Common myeloid progenitor, CD34-positive (primary cell): ENCODE data around the gene CLASRP.
A peak's percentile ranks its signal among the peaks of the same experiment; 100 is the strongest.

ENCODE experiments used
- CTCF ChIA-PET: fragments of 350-600 bp; sonication (Branson Sonifier 250); formaldehyde crosslinking; loops from one replicate; lab custom pipeline; 2021; ENCODE audit warnings: antibody characterized with exemption; lab: Charles Lee
- POLR2A ChIA-PET: fragments of 350-600 bp; sonication (Branson Sonifier 250); formaldehyde crosslinking; loops from one replicate; lab custom pipeline; 2021; ENCODE audit warnings: antibody characterized with exemption; lab: Charles Lee
- DNase-seq, 3 donors: peaks; one replicate each; pipeline versions ENCODE4 v3.0.0 to v3.0.0-alpha.2; 2013
- H3K27ac ChIP-seq, 2 experiments: 1 replicate in 1 of 2; 2 replicates in 1 of 2; pipeline ENCODE4 v1.7.0; 2013; ENCODE audit warnings: inconsistent platforms in 2 of 2, low read length in 2 of 2, mild to moderate bottlenecking in 2 of 2, low read depth in 1 of 2, moderate library complexity in 1 of 2; ENCODE audit not compliant: severe bottlenecking in 2 of 2, insufficient read depth in 1 of 2, poor library complexity in 1 of 2
- H3K27me3 ChIP-seq, 5 experiments: replicated peaks in 2 of 5; 1 replicate in 3 of 5; 2 replicates in 2 of 5; pipeline versions ENCODE4 v1.6.1 to v1.7.0; 2013; ENCODE audit warnings: low read length in 4 of 5, mild to moderate bottlenecking in 2 of 5, moderate library complexity in 2 of 5, inconsistent platforms in 1 of 5; ENCODE audit not compliant: insufficient read depth in 5 of 5, control insufficient read depth in 4 of 5
- H3K36me3 ChIP-seq, 4 experiments: 1 replicate in 2 of 4; 2 replicates in 2 of 4; pipeline versions ENCODE4 v1.6.1 to v1.7.0; 2013; ENCODE audit warnings: low read length in 3 of 4, control low read depth in 1 of 4, mild to moderate bottlenecking in 1 of 4; ENCODE audit not compliant: control insufficient read depth in 4 of 4, insufficient read depth in 4 of 4
- H3K4me1 ChIP-seq, 4 experiments: 1 replicate in 3 of 4; 2 replicates in 1 of 4; pipeline versions ENCODE4 v1.6.1 to v1.7.1; 2013; ENCODE audit warnings: low read length in 3 of 4, mild to moderate bottlenecking in 3 of 4, control low read depth in 1 of 4, inconsistent platforms in 1 of 4, moderate library complexity in 1 of 4; ENCODE audit not compliant: control insufficient read depth in 4 of 4, insufficient read depth in 4 of 4; ENCODE audit errors: control extremely low read depth in 1 of 4
- H3K4me3 ChIP-seq, 7 experiments: 1 replicate in 4 of 7; 2 replicates in 3 of 7; pipeline versions ENCODE4 v1.5.1 to v1.7.0; 2013; ENCODE audit warnings: mild to moderate bottlenecking in 7 of 7, low read length in 6 of 7, moderate library complexity in 6 of 7, inconsistent platforms in 2 of 7, low read depth in 2 of 7, control low read depth in 1 of 7; ENCODE audit not compliant: insufficient read depth in 4 of 7, control insufficient read depth in 1 of 7; ENCODE audit errors: extremely low read depth in 1 of 7
- H3K9me3 ChIP-seq, 5 experiments: 1 replicate in 4 of 5; 2 replicates in 1 of 5; pipeline versions ENCODE4 v1.6.1 to v1.7.1; 2013; ENCODE audit warnings: low read length in 4 of 5, mild to moderate bottlenecking in 2 of 5, inconsistent platforms in 1 of 5, low read depth in 1 of 5, moderate library complexity in 1 of 5; ENCODE audit not compliant: control insufficient read depth in 4 of 5, insufficient read depth in 2 of 5; ENCODE audit errors: control extremely low read depth in 1 of 5
- WGBS: methylation state at CpG from one replicate; pipeline ENCODE4 v1.1.5; 2013; ENCODE audit not compliant: insufficient coverage; 5-methylcytosine and 5-hydroxymethylcytosine counted together

CLASRP gene

GRCh38 chr19:45057444-45057843, 18.6 kb downstream of the CLASRP start:
- ChIA-PET CTCF (interaction anchor here (0.5 to 6.6 kb wide), 8 partner anchors 10 to 281 kb away, joined by 3 to 59 read pairs (median 3); partner anchors contain the start of gene CLASRP), POLR2A (interaction anchor here (0.6 kb wide), 1 partner anchor 42 kb away, joined by 5 read pairs; no protein-coding TSS in a partner anchor)
- WGBS: 95% methylated on average over 9 of the region's 9 CpGs

GRCh38 chr19:45058622-45059159, 19.8 kb downstream of the CLASRP start:
- Histone ChIP-seq H3K27ac (no peak overlapping the region), H3K4me1 (no peaks in the 10 kb centered on the region), H3K36me3 (peaks cover 21 to 88% (median 76%) of the 10 kb centered on the region in 4 experiments), H3K4me3 (no peak overlapping the region), H3K9me3 (no peaks in the 10 kb centered on the region), H3K27me3 (no peaks in the 10 kb centered on the region)
- ChIA-PET POLR2A (interaction anchor here (0.6 kb wide), 1 partner anchor 20 kb away, joined by 7 read pairs; the partner anchor contains the start of gene CLASRP), CTCF (interaction anchor here (1.0 to 6.6 kb wide), 12 partner anchors 9 to 280 kb away, joined by 3 to 59 read pairs (median 4); partner anchors contain the start of genes APOE and CLASRP)
- WGBS: 95% methylated on average over 14 of the region's 14 CpGs
- DNase-seq: no peak

More at GRCh38 chr19:45057444-45057843, 18.6 kb downstream of the CLASRP start:
- H3K4me3 ChIP-seq: no peak overlapping the region
- peaks cover 18 to 91% (median 80%) of the 10 kb centered on the region in 4 experiments for H3K36me3 ChIP-seq
- no peaks in the 10 kb centered on the region for H3K9me3 ChIP-seq
- H3K27me3 ChIP-seq: no peaks in the 10 kb centered on the region
- DNase-seq: no peak
- H3K27ac ChIP-seq: no peak overlapping the region
- H3K4me1 ChIP-seq: no peaks in the 10 kb centered on the region

- 80% methylated on average over 11 of the region's 16 CpGs for WGBS
- no peak overlapping the region for H3K4me3 ChIP-seq
- H3K27me3 ChIP-seq: no peaks in the 10 kb centered on the region
- ChIA-PET POLR2A (no interaction called here), CTCF (interaction anchor here (0.7 to 6.6 kb wide), 28 partner anchors 9 to 280 kb away, joined by 3 to 59 read pairs (median 4); partner anchors contain the start of genes APOE and CLASRP)
- no peak overlapping the region for H3K27ac ChIP-seq
- H3K9me3 ChIP-seq: no peaks in the 10 kb centered on the region
- H3K4me1 ChIP-seq: no peaks in the 10 kb centered on the region
- H3K36me3 ChIP-seq: peaks cover 21 to 90% (median 75%) of the 10 kb centered on the region in 4 experiments
- DNase-seq: peak; percentile 84 to 92 (median 86)
Observed at GRCh38 chr19:45059258-45059965, 20.6 kb downstream of the CLASRP start.

- 100% methylated on average over 3 of the region's 4 CpGs for WGBS
- no peaks in the 10 kb centered on the region for H3K4me1 ChIP-seq
- H3K4me3 ChIP-seq: no peak overlapping the region
- ChIA-PET POLR2A (no interaction called here), CTCF (interaction anchor here (1.7 to 6.6 kb wide), 4 partner anchors 11 to 75 kb away, joined by 5 to 59 read pairs (median 6); partner anchors contain the start of gene CLASRP)
- H3K9me3 ChIP-seq: no peaks in the 10 kb centered on the region
- no peak for DNase-seq
- H3K27me3 ChIP-seq: no peaks in the 10 kb centered on the region
- H3K36me3 ChIP-seq: peaks cover 23 to 86% (median 70%) of the 10 kb centered on the region in 4 experiments
- H3K27ac ChIP-seq: no peak overlapping the region
Observed at GRCh38 chr19:45061965-45062364, 23.1 kb downstream of the CLASRP start.

GRCh38 chr19:45063851-45064801, 25.3 kb downstream of the CLASRP start:
- WGBS: 99% methylated on average over 81 of the region's 85 CpGs

GRCh38 chr19:45066921-45067661, 28.2 kb downstream of the CLASRP start:
- WGBS: 93% methylated on average over 31 of the region's 38 CpGs
- no peak for DNase-seq
- no peak overlapping the region for H3K27ac ChIP-seq
- H3K4me3 ChIP-seq: no peak overlapping the region
- H3K27me3 ChIP-seq: no peaks in the 10 kb centered on the region
- no peaks in the 10 kb centered on the region for H3K9me3 ChIP-seq
- ChIA-PET POLR2A (no interaction called here), CTCF (interaction anchor here (1.7 kb wide), 1 partner anchor 24 kb away, joined by 5 read pairs; no protein-coding TSS in a partner anchor)
- H3K4me1 ChIP-seq: no peaks in the 10 kb centered on the region
- H3K36me3 ChIP-seq: peaks cover 12 to 84% (median 56%) of the 10 kb centered on the region in 4 experiments

More at GRCh38 chr19:45063851-45064801, 25.3 kb downstream of the CLASRP start:
- ChIA-PET POLR2A (no interaction called here), CTCF (interaction anchor here (1.0 to 1.2 kb wide), 4 partner anchors 13 to 160 kb away, joined by 3 to 5 read pairs (median 3); no protein-coding TSS in a partner anchor)
- Histone ChIP-seq H3K4me3 (no peak overlapping the region), H3K27ac (no peak overlapping the region), H3K36me3 (peaks cover 23 to 85% (median 64%) of the 10 kb centered on the region in 4 experiments), H3K4me1 (no peaks in the 10 kb centered on the region), H3K9me3 (no peaks in the 10 kb centered on the region), H3K27me3 (no peaks in the 10 kb centered on the region)
- DNase-seq: no peak
